ENCODE results near the gene ATP5ME.
A peak's percentile ranks its signal among the peaks of the same experiment; 100 is the strongest.
"Not testable (repeated sequence)": the region's sequence is repeated elsewhere in the genome, so short reads cannot be mapped to it uniquely, and the experiment has no call there.

The ATP5ME gene

DNA sequence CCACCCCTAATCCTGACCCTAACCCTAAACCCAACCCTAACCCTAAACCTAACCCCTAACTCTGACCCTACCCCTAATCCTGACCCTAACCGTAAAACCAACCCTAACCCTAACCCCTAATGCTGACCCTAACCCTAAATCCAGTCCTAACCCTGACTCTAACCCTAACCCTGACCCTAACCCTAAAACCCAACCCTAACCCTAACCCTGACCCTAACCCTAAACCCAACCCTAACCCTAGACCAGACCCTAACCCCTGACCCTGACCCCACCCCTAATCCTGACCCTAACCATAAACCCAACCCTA, 30.8 kb upstream of the ATP5ME start:
- DNase-seq = no peak

DNA sequence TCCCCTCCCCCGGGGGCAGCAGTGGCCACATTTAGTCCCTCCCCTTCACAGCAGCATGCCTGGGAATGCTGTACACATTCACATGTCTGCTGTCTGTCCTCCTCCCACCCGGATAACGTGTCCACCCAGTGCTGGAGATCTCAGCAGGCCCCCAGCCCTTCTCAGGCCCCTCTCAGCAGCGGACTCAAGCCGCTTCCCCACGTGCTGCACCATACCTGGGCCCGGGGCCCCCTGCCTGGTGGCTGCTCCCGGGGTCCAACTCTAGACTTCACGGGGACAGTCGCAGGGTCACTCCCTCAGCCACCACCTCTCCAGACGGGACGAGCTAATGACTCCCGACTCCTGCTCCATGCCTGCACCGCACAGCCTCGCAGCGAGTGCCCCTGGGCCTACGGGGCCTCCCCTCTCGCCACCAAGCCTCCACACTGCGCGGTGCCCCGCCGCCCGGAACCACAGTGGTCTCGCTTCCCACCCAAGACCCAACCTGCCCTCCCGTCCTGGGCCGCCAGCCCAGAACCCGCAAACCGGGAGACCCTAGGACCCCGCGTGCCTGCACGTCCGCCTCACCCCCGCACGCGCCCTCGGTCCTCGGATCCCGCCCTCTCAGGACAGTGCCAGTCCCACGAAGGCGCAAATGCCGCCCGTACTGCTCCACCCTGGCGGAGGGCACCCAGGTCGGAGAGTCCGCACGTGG, 30.3 kb upstream of the ATP5ME start:
- DNase-seq = no peak

DNA sequence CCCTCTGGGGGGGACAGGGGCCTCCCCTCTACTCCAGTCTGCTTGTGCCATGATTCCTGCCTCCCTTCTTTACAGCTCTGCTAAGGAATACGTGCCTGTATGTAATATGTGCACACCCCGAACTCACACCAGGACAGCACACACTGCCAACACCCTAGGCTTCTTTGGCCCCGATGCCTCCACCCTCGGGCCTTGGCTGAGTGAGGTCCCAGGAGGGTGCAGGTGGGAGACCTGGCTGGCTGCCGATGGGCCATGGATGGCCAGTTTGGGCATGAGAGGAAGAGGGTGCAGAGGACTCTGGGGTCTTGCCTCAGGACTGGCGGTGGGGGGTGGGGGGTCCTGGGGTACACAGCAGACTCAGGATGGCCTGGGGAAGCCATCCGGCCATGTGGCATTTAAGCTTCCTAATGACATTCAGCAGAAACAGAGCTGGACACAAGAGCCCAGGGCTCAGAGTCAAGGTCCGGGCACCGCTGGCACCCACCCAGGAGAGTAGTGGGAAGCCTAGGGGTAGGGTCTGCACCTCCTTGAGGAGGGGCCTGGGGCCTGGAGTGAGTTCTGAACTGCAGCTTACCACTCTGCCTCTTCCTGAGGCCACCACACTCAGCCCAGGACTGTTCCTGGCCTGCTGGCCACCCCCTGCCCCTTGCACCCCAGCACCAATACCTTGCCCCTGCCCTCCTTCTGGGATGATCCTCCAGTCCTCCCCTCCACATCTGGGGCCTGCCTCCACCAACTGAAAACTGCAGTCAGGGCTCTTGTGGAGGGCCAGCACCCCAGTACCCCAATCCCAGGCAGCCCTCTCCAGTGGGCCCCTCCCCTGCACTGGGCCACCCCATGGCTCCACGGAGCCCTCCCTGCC, 29.5 kb upstream of the ATP5ME start:
- DNase-seq = no peak

DNA sequence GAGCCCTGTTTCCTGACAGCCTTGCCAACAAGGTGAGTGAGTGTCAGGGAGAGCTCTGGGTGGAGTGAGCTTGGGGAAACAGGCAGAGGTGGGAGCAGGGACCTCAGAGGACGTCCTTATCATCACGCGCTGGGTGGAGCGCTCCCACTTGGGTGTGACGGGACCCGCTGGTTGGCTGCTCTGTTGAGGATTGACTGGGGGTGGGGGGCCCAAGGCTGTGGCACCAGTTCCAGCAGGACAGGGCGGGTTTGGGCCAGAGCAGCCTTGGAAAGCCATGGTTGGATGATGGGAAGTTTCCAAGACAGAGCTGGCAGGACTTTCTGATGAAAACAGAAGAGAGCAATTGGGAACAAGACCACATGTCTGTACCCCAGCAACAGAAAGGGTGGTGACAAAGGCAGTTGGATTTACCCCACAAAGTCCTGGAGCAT, 28.6 kb upstream of the ATP5ME start:
- DNase-seq = no peak

DNA sequence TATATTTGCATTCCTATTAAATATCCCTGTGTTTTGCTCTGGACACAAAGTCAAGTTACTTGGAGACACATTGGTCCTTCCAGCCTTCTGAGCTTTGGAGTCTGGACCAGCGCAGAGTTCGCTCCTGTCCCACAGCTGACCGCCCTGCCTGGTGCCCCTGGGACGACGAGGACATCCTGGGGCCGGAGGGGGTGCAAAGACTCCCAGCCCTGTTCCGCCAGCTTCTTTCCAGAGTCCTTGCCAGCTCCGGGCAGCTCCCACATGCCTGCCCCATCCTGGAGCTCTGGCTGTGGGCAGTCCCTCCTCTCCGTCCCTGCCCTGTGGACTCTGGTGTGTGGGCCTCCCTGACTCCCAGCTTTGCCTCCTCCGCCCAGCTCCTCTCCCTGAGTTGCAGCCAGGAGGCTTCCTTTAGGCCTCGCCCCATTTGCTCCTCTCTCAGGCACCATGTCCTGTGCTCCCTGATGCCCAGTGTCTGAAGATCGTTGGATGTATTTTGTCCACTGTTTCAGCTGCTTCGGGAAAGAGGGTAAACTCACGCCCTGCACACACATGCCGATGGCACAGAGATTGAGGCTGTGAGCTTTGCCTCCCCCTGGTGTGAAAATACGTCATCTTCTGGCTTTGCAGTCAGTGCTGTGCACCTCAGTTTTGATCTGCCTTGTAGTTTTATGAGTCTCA, 26.6 kb upstream of the ATP5ME start:
- DNase-seq = no peak

DNA sequence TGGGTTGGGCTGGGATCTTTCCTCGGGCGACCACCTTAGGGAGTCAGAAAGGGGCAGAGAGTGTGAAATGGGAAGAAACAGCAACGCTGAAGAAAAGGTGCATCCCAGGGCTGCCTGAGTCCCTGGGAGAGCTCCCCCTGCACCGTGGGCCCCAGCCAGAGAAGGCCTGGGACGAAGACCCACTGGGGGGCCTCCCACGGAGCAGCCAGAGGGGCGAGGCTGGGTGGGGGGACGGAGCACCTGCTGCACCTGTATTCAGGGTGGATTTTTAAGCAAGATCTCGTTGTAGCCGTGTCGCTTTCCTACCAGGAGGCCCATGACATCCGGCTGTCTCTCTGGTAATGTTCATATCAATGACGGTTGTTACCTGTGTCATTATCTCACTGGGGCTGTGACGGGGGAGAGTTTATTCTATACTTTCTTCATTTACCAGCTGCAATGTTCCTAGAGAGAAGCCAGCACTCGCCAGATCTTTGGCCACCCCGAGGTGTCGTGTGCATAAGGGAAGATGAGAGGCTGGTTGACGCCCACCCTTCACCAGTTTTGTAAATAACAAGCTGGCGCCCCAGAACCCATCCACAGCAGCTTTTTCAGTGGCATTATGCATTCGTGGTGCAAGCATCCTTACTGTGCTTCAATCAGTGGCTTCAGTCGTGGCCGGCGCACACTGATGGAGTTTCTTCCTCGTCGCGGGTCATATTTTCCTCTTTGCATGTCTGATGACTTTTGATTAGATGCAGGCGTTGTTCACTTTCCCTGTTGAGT, 25.9 kb upstream of the ATP5ME start:
- no peak for DNase-seq

DNA sequence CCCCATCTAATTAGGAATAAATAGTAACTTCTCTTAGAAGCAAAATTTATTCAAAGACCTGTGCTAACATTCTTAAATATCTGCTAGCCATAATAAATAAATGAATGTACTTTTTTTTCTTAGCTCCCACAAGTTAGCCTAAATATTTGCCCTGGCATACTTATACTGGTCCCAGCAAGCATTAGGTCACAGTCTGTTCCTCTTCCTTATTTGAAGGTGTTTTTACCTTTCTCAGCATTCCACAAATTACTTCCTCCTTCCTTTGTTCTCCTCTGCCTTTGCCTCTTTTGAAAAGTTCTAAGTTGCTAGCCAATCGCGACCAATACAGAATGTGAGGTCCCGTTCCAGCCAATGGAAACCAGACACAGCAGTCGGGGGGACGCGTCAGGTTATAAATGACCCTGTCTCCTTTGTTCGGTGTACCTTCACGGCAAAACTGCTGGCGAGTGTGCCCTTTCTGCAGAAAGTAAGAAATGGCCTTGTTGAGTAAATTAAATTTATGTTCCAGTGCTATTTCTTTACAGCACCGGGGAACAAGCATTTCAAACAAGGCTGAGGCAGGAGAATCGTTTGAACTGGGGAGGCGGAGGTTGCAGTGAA, 20.4 kb upstream of the ATP5ME start:
- DNase-seq = not testable (repeated sequence)

DNA sequence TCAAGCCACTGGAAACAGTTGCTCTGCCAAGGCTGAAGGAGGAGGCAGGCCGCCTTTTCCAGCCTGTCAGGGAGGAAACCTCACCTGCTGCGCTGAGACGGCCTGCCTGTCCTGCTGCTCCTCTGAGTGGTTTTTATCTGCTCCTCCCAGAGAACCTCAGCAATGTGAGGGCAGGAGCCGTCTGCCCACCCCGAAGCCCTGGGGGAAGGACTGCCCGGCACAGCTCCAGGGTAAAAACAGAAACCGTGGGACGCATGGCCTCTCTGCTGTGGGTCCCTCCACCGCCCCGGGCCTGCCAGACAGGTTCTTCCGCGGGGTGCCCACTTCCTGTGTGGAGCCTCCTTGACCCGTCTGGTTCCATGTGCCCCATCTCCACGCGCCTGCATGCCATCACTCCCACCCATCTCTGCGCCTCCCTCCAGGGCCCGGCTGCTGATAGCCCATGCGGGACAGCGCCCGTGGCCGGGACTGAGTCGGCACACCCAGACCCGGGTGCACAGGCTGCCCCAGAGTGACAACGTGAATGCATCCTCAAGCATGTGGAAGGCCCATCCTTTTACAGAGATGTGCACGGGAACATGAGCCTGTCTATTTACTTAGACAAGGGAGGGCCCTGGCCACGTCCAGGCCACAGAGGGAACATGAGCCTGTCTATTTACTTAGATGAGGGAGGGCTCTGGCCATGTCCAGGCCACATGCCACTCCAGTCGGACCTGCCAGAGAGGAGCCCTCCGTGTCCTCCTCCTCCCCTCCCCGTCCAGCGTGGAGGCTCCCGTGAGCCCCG, 18.9 kb upstream of the ATP5ME start:
- no peak for DNase-seq

DNA sequence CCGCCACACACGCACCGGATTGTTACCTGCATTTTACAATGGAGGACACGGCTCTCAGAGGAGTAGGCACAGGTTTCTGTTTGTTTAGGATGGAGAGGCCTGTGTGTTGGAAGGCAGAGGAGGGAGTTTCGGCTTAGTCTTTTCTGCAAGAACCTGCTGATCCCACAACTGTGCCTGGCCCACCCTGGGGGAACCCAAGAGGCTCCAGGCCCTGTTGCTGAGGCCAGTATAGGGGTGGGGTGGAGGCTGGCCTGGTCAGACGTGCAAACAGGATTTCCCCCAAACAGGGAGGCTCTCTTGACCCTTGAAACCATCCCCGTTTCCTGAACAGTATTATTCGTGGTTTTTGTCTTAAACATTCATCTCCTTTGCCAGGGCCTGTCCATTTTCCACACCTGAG, 15.6 kb upstream of the ATP5ME start:
- DNase-seq = no peak

DNA sequence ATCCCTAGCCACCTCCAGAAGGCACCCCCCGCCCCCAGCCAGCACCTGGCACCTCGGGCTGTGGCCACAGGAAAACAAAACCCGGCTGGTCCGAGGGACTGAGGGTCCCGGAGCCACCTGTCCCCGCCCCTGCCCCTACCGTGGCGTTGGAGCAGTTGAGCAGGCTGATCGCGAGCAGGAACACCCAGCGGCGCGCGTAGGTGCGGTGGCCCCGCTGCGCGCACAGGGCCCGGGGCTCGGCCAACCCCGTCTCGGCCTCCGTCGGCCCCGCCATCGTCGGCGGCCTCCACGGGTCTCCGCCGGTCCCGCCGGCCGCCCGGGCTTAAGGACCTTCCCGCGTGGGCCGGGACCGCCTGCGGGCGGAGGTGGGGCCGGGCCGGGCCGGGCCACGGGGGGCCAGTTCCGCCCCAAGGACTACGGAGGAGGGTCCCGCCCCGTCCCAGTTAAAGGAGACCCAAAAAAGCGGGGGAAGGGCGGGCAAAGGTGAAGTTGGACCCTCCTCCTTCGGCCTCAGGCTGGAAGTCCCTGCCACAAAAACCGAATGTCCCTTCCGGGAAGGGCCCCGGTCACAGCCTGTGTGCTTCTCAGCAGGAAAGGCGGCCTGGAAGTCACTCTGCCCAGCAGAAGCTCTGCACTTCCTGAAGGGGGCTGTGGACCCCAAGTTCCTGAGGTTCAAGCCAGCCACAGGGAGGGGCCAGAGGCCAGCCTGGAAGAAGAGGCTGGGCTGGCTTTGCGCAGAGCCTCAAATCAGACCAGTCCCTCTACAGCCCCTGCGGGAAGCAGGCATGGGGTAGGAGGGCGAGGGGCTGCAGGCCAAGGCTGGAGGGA, 15.0 kb upstream of the ATP5ME start, which contains the start of gene SLC49A3:
TSS of gene SLC49A3 (minus strand) at position 298 of the 828 bp plus-strand sequence. CDS start at position 274, 24 bp downstream.
- no peak for DNase-seq

DNA sequence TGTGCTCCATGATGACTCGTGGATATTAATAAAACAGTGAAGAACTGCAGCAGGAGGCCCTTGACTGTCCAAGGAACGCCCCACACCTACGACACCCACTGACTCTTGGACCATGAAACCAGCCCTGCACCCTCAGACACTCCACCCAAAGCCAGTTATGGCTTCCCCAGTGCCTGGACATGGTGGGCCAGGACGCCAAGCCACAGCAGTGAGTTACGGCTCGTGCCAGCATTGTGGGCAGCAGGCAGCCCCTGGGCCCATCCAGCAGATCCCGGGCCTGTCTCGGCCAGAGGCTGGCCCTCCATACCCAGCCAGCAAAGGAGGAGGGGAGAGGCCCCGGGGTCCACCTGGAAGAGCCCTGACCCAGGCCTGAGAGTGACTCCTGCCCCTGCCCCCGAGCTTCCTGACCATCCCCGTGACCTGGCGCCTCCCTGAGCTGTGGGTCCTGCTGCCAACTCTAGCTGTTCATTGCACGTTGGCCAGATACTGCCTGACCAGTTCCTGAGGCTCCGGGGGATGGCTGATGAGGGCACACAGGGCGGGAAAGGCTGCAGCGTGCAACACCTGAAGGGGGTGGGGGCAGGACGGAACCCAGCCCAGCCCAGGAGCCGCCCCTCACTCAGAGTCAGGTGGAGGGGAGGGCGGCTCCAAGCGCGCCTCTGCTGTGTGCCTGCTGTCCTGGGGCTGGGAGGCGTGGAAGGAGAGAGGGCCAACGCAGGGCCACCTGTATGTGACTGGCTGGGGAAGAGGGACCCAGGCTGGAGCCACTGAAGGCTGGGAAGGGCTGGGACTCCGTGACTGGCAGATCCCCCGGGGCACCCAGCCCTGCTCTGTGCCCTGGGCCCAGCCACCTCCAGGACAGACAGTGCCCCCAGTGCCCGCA, 14.1 kb upstream of the ATP5ME start:
- DNase-seq = no peak

DNA sequence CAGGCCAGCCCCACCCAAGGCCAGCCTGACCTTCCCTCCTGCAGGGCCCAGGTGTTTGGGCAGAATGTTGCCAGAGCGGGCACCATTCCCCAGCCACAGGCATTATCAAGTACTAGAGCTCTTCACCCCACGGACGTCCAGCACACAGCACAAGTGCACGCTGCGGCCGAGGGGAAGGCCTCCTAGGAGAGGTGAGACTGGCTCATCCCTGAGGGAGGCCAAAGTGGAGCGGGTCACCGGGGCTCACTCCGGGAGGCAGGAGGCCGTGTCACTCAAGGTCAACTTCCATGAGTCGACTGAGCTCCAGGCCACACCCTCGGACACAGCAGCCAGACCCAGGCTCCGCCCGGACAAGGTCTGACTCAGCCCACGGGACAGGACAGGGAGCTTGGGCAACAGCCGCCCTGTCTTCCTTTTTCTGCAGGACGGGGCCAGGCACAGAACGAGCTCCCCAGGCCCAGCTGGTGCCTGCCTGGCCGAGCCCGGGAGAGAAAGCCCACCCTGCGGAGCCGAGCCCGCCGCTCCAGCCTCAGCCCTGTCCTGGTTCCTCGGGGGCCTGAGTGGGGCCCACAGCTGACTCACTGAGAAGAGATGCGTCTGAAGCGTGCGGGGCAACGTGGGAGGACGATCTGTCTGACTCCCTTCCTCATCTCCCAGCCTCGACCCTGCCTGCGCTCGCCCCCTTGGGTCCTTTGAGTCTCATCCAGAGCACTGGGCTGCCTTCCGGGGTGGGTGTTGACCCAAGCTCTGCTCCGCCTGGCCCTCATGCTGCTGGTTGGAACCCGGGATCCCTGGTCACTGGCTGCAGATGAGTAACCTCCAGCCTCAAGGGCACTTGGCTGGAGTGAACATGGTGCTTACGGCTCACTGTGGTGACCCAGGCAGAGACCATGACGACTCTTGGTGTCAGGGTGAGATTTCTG, 13.2 kb upstream of the ATP5ME start:
- DNase-seq = peak; percentile 82

DNA sequence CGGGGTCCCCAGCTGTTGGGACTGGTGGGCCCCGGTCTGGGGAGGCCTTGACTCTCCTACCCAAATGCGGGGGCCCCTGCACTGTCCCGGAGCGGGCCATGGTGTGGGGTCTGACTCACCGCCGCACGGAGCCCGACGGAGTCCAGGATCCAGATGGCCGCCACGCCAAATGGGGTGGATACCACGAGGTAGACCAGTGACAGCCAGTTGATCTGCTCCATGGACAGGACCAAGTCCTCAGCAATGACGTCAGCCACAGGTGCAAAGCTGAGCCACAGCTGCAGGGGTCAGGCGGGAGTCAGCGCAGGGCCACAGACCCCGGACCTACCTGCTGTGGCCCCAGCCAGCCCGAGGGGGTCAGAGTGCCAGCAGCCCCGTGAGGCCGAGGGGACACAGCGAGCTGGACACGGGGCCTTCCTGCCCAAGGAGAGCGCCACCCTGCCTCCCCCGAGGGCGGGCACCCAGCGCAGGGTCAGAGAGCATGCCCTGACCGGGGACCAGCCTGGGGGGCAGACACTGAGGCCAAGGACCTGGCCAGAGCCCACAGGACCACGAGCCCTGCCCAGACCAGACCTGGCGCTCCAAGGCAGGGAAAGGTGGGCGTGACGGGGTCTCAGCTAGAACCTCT, 12.5 kb upstream of the ATP5ME start:
- DNase-seq = no peak

DNA sequence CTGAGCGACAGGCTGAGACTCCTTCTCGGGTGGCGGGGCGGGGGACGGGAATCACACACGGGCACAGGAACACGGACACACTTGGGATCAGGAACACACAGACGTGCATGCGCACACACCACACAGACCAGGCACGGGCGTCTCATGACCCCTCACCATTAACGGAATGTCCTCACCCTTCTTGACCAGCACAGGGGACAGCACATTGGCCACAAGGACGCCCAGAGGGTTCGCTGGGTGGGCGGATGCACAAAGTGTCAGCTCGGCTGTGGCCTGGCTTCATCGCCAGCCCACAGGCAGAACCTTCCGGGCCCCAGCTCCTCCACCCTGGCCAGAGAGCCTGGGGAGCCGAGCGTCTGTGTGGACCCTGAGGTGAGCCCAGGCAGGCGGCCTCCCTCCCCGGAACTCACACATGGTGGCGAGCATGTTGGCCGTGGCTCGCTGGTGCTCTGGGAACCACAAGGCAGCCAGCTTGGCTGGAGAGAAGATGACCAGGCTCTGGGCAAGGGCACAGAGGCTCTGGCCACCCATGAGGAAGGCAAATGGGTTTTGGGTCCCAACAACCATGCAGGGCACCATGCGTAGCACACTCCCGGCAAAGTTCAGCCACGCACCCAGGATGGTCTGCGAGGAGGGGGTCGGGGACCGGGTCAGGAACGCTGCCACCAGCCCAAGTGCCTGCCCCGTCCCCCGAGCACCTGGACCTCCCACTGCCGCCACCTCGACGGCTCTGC, 11.8 kb upstream of the ATP5ME start:
- DNase-seq = no peak

DNA sequence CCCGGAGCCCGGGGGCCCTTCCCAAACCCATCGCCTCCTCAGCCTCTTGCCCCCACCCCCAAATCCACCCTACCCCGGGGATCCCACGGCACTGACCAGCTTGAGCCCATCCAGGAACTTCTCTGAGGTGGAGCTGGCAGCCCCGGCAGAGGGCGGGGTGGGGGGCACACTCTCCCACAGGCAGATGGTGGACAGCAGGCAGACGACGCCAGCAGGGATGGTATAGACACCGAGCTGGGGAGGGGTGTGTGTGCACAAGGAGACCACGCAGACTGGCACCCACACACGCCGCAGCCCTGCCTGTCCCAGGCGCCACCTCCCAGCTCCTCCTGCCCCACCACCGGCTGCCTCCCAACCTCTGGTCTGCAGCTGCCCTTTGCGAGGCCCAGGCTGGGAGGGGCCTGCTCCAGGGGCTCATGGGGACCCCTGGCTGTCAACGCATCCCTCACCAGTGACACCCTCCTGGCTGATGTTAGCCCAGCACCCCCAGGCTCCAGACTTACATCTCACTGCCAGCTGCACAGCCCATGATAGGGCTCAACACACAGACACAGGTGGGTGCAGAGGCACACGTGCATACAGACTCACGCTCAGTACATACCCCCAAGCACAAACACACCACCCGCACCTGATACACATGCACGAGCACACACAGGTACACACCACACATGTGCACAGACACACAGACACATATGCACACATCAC, 10.7 kb upstream of the ATP5ME start:
- no peak for DNase-seq

DNA sequence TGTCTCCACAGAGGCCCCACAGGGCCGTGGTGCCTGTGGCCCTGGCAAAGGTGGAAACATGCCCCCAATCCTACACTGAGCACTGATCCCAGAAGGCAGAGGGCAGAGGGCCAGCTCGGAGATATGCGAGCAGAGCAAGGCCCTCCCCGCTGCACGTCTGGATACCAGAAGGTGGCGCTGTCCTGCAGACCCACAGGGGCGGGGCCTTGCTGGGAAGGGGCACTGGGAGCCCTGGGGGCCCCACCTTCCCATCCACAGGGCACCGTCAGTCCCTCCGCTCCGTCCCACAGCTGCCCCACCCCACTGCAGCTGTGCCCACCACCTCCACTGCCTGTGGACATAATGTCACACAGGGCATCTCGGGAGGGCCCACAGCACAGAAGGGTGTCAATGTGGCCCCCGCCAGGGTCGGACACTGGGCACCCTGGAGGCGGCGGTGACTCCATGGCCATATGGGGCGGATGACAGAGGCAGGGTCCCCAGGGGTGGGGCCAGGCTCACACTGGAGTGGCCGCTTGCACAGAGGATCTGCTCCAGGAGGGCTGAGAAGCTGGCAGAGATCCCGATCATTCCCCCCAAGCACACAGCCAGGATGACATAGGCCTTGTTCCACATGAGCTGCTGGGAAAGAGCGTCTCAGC, 10.0 kb upstream of the ATP5ME start:
- DNase-seq = peak; percentile 43

Measured in NCI-H226 (cell line).